Islet of Langerhans (tissue), 1 donor: ENCODE measurements around the gene SIL1.

Experiments
- FAIRE-seq: peaks from one replicate; lab custom pipeline; 2011; peaks lifted over from hg19 to GRCh38; lab: Jason Lieb, UNC

SIL1 gene

DNA sequence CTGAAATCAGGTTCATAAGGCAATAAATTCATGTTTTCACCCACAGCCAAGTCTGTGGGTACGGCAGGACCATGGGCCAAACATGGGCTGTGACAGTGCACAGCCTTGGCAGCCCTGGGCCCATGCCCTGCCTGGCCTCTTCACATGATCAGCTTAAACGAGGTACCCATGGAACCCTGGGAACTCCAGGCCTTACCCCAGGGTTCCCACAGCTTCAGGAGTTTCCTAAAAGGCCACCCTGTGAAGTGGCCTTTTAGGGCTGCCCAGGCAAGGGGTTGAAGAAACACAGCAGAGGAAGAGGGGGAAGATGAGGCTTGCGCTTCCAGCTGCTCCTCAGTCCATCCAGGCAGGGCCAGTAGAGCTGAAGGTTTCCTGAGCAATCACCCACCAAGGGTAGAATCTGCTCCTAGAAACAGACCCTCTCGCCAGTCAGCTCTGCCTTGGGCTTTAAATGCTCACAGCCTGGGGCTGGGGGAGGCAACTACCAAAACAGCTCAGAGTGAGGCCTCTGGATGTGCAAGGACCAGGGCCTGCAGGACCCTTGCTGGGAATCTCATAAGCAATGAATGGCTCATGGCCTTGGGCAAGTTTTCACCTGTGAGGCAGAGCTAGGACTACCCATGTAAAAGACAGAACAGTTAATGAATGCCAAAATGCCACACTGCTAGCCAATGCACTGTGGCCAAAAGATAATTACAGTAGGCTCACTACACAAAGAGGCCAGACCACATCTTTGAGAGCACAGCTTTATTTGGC lies 243.7 kb downstream of the SIL1 start:
- no peak for FAIRE-seq

DNA sequence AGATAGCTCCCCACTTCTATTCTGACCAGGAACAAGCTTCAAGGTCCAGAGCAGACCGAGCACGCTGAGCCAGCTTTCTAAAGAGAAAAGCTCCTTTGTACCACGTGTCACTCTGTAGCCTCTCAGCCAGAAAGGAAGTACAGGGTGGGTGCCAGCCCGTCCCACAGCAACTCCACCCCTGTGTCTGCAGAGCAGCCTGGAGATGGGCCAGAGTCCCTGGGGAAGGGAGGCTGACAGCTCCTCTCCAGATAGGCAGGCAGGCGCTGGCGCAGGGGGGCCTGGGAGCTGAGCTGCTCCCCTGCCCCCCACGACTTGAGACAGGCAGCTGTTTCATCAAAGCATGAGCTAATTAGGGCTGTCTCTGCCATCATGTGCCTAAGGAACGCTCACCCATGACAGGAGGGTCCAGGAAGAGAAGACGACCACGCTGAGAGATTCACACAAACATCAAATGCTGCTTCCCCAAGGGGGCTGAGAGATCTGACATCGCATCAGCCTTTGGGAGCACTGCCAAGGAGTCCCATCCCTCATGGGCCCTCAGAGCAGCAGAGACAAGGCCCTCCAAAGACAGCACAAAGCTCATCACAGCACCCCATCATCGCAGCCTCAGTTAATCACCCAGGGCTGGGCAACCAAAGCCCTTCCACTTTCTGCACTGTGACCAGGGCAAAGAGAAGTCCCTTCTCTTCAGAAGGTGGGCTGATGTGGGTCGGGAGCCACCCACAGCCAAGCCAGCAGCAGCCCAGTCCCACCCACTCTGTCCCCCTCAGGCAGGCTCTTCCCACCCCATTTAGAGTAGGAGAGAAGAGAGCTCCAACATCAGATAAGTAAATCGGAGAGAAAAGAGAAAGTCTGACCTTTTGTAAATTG lies 244.5 kb downstream of the SIL1 start:
- peak; percentile 81 for FAIRE-seq

DNA sequence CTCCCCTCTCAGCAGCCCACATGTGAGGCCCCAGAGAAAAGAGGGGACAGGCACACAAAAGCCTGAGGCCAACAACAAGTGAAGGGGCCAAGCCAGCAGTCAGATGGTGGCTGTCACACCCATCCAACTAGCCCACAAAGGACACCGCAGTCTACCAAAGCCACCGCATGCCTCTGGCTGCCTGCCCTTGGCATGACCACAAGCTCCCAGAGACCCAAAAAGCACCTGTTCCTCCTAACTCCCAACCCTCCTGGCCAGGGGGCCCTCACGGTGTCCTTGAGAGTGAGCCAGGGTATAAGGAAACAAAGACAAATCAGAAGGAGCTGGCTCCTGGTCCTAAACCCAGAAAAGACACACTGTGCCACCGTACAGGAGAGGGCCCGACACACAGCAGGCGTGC lies 245.2 kb downstream of the SIL1 start:
- no peak for FAIRE-seq

DNA sequence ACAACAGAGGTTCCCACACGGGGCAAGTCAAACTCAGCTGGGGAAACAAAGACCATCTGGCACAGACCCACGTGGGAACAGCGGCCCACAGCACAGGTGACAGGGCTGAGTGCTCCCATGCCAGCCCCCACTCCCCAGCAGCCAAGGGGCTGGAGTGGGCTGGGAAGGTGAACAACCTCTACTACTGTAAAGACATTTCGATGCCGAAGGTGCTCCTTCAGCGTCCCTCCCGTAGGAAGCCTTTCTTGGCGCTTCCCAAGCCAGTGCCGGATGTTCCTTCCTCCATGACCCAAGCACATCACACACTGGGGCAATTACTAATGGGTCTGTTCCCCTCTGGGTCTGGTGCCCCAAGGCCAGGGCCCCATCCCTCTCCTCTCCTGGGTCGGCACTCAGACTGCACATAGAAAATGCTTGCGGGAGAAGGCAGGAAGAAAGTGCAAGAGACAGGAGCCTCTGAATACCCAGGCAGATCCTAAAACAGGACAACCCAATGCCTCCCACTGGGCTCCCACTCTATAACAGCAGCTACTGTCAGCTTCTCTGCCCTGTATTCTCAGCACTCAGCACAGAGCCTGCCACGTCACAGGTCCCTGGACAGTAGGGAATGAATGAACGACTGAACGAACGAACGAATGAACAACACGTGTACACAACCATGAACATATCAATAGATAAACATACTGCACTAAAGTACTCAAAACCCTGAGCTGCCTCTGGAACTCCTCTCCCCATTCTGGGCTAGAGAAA lies 246.0 kb downstream of the SIL1 start:
- no peak for FAIRE-seq

DNA sequence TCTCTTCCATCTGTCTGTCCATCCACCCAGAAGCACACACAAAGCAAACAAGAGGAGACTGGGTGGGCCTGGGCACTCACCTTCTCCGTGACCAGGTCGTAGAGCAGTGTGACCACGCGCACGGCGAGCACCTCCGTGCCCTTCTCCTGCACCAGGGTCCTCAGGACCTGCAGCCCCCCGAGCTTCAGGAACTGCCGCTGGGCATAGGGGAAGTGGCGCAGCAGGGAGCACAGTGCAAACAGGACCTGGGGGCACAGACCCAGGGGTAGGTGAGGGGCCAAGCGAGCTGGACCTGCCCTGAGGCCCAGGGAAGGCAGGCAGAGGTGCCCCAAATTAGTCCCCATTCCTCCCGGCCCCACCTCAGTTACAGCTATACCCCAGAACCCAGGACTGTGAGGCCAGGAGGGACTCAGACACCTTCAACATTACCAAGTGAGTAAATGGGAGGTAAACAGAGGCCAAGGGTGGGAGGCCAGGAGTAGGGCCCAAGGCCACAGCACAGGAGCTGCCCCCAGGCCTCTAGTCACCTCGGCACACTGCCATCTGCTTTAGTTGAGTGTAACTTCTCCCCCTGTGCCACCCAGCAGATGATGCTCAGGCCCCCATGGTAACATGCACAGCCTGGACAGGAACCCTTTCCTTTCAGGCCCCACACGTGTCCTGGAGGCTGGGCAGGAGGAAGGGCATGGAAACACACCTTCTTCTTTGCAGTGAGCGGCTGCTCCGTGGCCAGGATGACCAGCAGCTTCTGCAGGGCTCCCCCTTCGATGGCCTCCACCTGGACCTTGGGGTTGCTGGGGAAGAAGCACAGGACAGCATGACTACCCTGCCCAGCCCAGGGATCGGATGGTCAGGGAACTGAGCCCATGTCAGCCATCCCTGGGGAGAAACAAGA lies 246.8 kb downstream of the SIL1 start:
- FAIRE-seq = no peak

DNA sequence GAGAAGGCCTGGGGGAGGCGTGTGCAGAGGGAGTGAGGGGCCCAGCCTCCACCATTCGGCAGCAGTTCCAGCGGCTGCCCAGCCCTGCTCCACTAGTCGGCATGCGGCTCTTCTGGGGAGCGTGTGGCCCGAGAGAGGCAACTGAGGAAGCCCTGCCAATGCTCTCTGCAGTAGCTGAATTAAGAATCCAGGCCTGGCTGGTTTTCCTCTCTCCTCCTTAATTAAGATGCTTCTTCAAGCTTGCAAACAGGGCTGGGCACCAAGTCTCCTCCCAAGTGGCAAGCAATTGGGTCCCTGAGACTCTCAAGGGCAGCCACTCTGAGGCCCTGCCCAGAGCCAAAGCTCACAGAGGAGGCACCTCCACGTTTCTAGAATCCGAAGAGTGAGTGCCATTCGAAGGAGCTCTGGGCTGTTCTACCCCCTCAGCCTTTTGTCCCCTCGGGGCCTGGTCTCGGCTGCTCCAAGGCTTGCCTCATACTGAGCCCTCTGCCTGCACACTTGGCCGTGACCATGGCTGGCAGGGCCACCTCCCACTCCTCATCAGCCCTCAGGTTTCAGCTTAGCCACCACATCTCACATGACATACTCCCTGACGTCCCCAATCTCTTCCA lies 247.6 kb downstream of the SIL1 start:
- FAIRE-seq = no peak

DNA sequence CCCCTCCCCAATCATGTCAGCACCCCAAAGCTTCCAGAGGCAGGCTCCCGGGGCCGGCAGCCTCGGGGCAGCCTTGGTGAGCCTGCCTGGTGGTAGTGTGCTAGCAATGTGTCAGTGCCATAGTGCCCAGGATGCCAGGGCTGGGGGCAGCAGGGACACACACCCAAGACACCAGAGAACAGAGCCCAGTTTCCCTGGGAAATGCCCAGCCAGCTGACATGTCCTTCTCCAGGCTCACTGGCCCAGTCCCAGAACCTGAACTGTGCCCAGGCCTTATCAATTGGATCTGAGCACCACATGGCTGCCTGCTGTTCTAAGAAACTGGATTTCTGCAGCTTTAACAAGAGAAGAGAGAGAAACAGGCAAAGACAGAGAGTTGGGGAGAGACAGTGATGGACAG lies 248.2 kb downstream of the SIL1 start:
- FAIRE-seq = no peak

DNA sequence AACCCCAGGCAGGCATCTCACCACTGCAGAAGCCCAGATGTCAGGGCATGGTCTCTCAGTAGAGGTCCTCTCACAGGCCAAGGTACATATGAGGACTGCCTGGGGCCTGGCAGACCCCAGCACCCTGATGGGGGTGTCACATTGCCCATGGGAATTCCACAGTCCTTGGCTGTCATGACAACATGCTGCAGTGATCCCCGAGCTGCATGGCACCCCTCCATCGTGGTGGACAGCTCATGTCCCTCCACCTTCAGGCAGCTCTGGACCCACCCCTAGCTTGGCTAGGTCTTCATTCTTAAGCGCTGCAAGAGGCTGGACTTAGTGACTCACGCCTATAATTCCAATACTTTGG lies 249.0 kb downstream of the SIL1 start:
- FAIRE-seq = no peak

DNA sequence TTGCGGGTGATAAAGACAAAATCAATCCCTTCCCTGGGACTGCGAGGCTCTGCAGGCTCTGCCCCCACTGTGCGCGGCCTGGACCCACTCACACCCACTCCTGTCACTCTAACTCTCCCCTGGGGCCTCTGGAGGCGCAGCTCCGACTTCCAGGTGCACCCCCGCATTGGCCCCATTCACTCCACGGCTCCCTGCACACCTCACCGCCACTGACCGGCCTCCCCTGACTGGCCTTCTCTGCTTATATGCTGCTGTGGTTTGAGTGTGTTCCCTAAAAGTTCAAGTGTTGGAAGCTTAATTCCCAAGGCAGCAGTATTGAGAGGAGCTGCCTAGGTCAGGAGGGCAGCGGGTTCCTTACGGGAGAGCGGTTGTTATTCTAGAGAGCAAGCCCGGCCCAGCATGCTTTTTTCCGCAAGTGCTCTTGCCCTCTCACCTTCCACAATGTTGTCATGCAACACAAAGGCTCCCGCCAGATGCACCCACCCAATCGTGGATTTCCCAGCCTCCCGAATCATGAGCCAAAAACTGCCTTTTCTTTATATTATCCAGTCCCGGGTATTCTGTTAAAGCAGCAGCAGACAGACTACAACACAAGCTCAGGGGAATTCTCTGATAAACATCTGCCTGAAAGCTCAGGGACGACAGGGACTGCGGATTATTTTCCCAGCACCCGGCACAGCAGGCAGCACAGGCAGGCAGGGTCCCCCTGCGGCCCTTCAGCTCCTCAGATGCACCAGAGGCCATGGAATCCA lies 249.5 kb downstream of the SIL1 start:
- no peak for FAIRE-seq

DNA sequence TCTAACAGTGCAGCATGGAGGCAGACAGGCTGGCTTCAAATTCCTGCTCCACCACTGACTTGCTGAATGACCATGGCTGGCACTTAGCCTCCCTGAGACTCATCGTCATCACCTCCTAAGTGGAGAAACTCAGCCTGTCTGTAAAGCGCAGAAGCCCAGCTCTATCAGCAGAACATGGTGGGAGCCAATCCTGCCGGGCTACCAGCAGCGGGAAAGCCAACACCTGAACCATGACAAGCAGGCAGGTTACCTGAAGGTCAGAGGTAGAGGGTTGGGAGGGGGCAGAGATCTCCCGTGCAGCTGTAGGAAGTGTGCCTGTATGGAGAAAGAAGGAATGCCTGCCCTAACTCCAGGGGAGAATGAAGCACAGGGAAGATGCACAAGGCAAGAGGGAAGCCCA lies 250.4 kb downstream of the SIL1 start:
- no peak for FAIRE-seq

DNA sequence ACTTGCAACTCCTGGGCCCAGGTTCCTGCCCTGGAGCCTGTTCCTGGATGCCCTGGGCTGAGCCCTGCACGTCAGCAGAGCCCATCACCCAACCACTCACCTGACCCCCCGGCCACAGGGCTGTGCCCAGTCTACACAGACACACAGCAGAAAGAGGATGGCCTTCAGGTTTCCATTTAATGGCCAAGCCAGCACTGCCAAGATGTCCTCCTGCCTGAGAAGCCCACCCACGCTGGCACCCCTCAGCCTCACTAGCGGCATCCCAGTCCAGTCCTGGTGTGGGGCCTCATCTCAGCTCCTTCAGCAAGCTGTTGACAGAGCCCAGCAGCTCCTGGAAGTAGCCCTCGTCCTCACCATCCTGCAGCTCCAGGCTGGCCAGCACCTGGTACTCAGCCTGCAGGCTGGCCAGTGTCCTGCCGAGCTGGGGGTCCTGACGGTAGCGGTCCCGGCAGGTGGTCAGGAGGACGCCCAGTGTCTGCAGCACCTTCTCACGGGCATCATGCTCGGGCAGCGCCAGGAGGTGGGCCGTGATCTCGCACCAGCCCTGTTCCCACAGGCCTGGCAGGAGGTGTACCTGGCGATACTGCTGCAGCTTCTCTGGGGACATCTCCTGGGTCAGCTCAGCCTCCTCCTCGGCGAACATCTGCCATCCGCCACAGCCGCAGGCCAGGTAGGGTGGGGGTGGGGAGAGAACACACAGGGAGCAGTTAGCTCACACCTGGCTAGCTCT lies 251.2 kb downstream of the SIL1 start:
- no peak for FAIRE-seq

DNA sequence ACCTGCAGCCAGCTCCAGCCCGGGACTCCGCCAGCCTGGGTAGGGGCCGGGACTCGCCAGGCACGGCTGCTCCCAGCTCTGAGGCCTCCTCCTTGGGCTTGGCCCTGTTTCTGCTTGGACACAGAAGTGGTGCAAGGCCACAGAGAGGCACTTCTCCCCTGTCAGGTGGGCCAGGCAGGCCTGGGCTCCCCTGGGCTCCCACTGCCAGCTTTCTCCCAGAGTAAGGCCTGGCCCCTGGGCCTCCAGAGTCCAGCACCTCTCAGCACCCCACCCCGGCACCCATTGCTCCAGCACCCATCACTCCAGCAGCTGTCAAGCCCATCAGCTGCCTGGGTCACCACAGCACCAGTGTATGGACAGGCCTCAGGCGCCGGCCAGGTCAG lies 251.9 kb downstream of the SIL1 start:
- no peak for FAIRE-seq

DNA sequence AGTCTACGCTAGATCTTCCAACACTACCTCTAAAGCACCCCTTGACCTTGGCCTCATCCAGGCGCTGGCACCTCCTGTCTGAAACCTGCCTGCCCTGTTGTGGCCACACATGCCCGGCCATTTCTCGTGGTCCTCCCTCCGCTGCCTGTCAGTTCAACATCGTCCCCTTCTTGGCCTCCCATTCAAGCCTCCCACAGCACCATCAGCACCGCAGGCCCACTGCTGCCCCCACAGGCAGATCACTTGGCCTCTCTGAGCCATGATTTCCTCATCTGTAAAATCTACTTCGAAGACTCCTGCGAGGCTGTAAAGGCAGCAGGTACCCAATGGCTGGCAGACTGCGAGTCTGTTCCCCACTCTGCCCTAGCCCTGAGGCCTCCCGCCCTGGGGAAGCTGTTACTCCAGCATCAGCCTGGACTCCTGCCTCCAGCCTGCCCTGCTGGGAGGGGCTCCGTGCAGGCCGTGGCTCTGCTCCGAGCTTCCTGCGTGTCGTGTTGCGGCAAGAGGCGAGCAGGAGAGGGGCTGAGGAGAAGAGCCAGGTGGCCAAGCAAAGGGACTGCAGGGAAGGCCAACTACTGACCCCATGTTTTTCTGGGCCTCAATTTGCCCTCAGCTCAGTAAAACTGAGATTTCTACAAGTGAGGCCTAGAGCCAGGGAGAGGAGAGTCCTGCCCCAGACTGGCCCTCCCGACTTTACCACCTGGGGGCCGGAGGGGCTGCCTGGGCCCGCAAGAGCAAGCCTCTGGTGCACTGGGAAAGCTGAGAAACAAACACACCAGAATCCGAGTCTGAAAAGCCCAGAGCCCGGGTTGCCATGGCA lies 252.5 kb downstream of the SIL1 start:
- FAIRE-seq = no peak

DNA sequence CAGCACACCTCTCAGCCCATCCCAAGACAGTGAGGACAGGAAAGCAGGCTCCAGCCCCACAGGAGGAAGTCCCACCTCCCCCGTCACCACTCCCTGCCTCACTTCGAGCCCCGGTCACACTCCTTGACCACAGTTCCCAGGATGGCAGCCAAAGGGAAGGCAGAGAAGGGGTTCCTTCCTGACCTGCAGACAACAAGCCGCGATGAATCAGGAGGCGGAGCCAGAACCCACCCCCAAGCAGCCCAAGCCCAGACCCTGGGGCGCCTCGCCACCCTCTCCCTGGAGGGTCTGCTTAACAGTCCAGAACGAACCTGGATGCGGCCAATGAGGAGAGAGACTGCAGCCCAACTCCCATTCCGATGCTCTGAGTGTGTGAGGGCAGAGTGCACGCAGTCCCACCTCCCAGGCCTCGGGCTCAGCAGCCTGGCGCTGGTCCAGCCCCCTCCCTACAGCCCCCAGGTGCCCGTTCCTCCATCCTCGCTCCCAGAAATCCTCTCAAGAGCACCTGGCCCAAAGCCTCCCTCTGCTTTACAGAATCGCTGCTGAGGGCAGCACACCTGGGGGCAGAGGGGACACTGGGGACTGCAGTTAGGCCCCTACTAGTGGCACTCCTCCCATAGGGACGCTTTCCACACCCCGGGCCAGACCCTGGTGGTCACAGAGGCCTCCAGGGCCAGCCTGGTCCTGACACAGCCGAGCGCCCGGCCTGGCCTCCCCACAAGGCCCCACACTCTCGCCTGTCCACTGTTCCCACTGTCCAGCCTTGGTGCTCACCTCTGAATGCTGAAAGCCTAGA lies 253.4 kb downstream of the SIL1 start:
- FAIRE-seq = no peak

DNA sequence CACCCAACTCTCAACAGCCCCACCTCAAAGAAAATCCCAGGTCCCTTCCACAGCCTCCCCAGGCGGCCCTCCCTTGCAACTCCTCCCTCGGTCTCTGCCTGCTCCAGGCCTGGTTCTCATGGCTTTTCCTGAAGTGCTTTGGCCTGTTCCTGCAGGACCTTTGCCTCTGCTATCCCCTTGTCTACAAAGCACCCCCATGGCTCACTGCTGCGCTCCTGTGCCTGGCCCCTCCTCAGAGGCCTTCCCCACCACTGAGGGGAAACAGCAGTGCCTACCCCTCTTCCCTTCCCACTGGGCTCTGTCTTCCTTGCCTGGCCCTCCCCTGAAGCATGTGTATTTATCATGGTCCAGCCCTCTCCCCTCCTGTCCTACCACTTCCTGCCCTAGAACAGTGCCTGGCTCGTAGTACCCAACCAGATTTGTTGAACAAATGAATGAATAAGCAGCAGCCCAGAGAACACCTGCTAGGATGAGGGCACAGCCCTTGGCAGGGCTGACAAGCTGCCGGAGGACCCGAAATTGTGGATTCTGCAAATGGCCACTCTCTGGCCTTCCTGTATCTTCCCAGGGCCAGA lies 254.5 kb downstream of the SIL1 start:
- no peak for FAIRE-seq

DNA sequence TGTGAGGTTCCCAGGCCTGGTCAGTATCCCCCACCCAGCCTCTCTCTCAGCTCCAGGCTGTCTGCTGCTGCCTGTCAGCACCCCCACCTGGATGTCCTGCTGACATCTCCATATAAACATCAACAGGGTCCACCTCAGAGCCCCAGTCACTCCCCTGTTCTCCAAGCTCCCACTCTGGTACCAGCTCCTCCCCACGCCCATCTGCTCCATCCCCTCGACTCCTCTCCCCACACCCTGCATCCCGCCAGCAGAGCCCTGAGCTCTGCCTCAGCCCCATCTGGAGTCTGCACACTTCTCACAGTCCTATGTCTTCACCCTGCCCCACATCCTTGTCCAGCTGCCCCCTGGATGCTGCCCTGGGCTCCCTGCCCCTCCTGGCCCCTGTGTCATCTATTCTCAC lies 255.3 kb downstream of the SIL1 start:
- no peak for FAIRE-seq

DNA sequence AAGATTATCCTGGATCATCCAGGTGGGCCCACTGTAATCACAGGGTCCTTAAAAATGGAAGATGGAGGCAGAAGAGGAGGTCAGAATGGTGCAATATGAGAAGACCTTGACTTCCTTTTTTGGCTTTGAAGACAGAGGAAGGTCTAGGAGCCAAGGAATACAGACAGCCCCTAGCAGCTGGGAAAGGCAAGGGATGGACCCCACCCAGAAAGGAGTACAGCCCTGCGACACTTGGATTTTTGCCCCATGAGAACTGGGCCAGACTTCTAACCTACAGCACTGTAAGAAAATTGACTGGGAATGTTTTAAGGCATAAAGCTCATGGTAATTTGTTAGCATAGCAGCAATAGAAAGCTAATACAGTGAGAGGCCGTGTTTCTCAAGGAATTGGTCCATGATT lies 256.1 kb downstream of the SIL1 start:
- FAIRE-seq = no peak

DNA sequence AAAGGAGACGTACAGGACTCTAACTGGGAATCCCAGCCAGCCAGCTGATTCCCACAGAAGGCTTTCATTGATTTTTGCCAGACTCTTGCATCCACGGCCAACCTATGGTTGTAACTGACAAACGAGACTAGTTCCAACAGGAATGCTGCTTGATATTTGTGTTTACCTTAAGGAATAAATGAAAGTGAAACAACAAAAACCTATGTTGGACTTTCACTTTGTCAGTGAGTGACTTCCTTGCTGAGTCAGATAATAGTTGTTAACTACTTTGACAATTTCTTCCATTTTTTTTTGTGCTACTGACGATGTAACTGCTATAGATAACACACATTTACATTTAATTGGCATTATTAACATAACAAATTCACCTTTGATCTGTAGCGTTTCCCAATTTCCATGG lies 259.6 kb downstream of the SIL1 start:
- no peak for FAIRE-seq
